Transverse colon (tissue), 4 donors: Measurements from ENCODE around the gene LILRA2.
"Not testable (repeated sequence)": the region's sequence is repeated elsewhere in the genome, so short reads cannot be mapped to it uniquely, and the experiment has no call there.

Experiments used
- EP300 ChIP-seq: sonication (generic); formaldehyde crosslinking; IDR thresholded peaks from one replicate; pipeline ENCODE4 v1.6.1; 2017; ENCODE audit warnings: antibody characterized with exemption, low read depth
- POLR2A ChIP-seq: fragments of 450-650 bp; IDR thresholded peaks from one replicate; pipeline ENCODE4 v1.6.1; 2016; ENCODE audit warnings: antibody characterized with exemption, mild to moderate bottlenecking, moderate library complexity
- POLR2AphosphoS5 ChIP-seq, 3 donors: sonication (generic); formaldehyde crosslinking; IDR thresholded peaks; one replicate each; pipeline ENCODE4 v1.6.1; 2016; ENCODE audit warnings: antibody characterized with exemption in 3 of 3
- TF ChIP-seq, protein P1 (sequence below), 5 experiments: fragments of 200-600 bp in 3 of 5; fragments of 450-650 bp in 2 of 5; sonication (generic) in 3 of 5; IDR thresholded peaks; 1 replicate in 2 of 5; 2 replicates in 3 of 5; pipeline ENCODE4 v1.5.1; 2016 to 2017; ENCODE audit warnings: antibody characterized with exemption in 5 of 5, inconsistent platforms in 3 of 5, mild to moderate bottlenecking in 2 of 5, moderate library complexity in 1 of 5

DNA sequence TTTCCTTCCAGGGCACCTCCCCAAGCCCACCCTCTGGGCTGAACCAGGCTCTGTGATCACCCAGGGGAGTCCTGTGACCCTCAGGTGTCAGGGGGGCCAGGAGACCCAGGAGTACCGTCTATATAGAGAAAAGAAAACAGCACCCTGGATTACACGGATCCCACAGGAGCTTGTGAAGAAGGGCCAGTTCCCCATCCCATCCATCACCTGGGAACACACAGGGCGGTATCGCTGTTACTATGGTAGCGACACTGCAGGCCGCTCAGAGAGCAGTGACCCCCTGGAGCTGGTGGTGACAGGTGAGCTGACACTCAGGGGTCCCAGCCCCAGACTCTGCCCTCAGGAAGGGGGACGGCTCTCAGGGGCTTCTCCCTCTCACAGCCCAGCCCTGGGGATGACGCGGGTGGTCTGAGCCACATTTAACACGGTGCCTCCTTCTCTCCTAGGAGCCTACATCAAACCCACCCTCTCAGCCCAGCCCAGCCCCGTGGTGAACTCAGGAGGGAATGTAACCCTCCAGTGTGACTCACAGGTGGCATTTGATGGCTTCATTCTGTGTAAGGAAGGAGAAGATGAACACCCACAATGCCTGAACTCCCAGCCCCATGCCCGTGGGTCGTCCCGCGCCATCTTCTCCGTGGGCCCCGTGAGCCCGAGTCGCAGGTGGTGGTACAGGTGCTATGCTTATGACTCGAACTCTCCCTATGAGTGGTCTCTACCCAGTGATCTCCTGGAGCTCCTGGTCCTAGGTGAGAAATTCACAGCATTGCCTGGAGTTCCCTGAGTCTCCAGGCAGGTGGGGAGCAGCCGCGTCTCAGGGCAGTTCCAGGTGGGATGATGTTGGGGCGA lies 58.1 kb downstream of the LILRA2 start:
- not testable (repeated sequence) for TF ChIP-seq EP300; POLR2AphosphoS5 (IDR thresholded peaks at IDR 0.05); POLR2A
- TF ChIP-seq, protein P1, sequence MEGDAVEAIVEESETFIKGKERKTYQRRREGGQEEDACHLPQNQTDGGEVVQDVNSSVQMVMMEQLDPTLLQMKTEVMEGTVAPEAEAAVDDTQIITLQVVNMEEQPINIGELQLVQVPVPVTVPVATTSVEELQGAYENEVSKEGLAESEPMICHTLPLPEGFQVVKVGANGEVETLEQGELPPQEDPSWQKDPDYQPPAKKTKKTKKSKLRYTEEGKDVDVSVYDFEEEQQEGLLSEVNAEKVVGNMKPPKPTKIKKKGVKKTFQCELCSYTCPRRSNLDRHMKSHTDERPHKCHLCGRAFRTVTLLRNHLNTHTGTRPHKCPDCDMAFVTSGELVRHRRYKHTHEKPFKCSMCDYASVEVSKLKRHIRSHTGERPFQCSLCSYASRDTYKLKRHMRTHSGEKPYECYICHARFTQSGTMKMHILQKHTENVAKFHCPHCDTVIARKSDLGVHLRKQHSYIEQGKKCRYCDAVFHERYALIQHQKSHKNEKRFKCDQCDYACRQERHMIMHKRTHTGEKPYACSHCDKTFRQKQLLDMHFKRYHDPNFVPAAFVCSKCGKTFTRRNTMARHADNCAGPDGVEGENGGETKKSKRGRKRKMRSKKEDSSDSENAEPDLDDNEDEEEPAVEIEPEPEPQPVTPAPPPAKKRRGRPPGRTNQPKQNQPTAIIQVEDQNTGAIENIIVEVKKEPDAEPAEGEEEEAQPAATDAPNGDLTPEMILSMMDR (IDR thresholded peaks at IDR 0.05) = not testable (repeated sequence)
